Amygdala (tissue), 56 donors: ENCODE data around the gene LY86.

Experiments
- DNase-seq, 56 donors: peaks; one replicate each; lab custom pipeline; 2025; lab: John Stamatoyannopoulos, UW

The LY86 gene

DNA sequence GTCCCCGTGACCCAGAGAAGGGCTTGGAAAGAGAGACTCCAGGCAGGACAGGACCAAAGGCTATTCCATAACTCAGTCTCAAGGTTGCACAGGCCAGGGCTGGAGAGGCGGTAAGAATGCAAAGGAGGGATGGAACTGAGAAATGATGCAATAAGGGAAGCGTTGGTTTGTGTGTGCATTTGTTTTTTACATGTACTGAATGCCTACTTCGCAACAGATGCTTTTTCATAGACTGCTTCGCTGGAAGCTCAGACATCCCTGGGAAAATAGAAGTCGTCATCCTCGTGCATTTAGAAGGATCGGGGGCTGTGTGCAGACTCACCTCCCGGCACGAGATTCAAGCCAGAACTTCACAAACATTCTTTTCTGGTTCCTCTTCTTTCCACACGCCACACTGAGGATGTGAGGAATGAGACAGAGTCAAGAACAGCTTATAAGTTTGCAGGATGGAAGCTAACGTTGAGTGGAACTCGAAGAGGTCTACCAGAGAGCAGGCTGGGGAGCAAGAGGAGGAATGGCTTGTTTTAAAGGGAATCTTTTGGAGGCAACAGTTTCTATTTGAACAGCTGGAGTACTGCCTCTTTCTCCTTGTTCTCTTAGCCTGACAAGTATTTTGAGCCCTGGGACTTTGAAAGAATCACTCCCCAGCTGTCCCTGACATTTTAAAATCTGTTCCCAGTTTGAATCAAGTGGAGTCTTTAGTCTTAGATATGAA, 19.3 kb upstream of the LY86 start:
- DNase-seq, result no peak

DNA sequence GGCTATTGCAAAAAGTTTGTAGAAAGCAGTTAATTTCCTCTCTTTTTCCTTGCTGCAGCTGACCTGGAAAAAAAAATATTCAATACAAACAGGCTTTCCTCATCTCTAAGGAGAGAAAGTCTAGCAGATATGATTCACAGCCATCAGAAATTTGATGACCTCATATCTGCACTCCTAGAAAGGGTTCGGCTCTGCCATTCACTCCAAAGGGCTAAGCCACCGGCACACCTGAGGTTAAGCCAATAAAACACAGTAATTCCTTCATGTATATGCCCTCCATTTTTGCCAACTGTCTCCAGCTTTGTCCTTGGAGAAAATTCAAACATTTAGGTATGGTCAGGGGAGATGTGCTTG, 18.7 kb upstream of the LY86 start:
- DNase-seq, result no peak

DNA sequence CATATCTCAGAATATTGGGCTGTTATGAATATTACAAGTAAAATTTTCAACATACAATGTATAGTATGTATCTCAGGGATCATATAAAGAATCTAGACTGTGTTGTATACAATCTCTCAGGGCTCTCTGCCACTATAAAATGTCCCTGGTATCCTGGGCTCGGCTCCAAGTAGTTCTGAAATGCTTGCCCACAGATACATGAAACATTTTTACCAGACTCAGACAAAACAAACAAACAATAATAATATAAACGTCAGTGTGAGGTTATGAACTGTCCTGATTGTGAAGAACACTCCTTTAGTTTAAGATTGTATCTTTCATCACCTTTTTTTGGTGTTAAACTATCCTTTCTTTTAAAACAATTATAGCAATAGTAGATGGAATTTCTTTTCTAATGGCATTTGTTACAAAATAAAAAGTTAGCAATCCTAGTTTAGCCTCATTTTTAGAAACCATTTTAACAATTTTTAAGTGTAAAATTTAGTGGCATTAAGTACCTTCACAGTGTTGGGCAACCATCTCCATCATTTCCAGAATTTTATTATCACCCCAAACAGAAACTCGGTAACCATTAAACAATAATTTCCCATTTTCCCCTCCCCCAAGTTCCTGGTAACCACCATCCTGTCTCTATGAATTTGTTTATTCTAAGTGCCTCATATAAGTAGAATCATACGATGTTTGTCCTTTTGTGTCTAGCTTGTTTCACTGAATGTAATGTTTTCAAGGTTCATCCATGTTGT, 17.4 kb upstream of the LY86 start:
- DNase-seq, result no peak

DNA sequence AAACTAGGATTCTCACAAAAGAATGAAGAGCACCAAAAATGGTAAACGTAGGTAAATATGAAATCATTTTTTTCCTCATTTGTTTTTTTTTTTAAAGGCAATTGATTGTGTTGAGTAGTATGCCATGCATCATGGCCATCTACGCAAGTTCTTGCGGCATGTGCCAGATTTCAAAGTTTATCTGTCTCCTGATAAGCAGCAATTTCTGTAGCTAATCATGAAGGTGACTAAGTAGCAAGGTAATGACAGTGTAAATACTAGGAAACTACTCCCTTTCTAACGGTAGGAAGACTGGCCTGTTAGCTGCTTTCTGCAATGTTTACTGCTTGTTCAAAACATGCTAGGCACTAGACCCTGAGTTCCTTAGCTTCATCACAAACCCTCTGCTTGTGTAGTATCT, 13.4 kb upstream of the LY86 start:
- DNase-seq, result no peak

GRCh38 chr6:6577735-6578134, 10.8 kb upstream of the LY86 start:
- DNase-seq, result no peak

- no peak for DNase-seq
Observed at GRCh38 chr6:6579281-6579680, 9.2 kb upstream of the LY86 start.

DNA sequence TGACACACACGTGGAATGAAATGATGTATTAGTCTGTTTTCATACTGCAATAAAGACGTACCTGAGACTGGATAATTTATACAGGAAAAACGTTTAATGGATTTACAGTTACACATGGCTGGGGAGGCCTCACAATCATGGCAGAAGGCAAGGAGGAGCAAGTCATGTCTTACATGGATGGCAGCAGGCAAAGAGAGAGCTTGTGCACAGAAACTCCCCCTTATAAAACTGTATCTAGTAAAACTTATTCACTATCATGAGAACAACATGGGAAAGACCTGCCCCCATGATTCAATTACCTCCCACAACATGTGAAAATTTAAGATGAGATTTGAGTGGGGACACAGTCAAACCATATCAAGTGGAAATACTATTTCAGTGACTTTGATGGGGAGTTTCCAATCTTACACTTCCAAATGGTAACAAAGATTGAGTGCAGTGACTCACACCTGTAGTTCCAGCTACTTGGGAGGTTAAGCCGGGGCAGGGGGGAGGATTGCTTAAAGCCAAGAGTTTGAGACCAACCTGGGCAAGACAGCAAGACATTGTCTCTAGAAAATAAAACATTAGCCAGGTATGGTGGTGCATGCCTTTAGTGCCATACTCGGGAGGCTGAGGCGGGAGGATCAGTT, 8.2 kb upstream of the LY86 start:
- DNase-seq, result no peak

DNA sequence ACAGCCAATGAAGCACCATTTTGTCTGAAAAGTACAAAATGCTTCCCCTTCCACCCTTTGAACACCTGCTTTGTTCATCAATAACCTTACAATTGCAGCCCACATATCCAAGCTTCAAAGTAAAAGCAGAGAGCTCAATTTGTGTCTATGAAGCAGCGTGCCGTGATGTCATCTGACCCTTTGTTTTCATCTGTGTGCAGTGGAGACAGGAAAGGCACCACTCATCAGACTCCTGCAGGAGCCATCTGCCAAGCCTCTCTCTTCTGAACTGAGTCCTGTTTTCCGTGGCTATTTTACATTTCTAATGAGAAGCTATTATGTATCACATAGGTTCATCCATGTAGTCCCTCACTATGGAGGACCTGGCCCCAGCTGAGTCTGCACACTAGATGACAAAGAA, 7.5 kb upstream of the LY86 start:
- no peak for DNase-seq

DNA sequence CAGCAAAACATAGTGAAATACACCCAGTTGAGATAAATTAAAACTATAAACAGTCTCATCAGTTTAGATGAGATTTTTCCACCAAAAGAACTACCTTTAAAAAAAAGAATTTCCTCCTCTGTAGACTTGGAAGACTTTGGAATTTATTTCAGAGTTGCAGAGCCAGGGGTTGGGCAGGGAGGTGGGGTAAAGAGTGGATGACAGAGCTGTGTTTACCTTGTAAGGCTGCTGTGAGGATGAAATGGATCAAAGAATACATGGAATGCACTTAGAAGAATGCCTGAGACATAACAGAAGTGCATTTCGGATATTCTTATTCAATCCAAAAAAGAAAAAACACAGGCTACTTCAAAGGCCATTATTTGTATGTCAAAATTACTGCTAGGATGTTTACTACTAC, 6.4 kb upstream of the LY86 start:
- DNase-seq, result no peak

DNA sequence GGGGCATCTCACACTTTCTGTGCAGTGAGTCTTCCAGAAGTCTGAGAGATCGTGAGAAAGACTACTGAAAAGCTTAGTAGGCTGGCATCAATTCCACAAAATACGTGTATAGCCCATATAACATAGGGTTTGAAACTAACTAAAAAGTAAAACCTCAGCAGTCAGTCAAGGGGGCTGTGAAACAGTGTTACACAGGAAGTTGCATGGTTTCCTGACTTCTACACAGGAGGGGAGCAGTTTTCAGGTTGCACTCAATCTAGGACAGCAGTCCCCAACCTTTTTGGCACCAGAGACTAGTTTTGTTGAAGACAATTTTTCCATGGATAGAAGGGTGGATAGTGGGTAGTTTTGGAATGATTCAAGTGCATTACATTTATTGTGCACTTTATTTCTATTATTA, 4.7 kb upstream of the LY86 start:
- no peak for DNase-seq

DNA sequence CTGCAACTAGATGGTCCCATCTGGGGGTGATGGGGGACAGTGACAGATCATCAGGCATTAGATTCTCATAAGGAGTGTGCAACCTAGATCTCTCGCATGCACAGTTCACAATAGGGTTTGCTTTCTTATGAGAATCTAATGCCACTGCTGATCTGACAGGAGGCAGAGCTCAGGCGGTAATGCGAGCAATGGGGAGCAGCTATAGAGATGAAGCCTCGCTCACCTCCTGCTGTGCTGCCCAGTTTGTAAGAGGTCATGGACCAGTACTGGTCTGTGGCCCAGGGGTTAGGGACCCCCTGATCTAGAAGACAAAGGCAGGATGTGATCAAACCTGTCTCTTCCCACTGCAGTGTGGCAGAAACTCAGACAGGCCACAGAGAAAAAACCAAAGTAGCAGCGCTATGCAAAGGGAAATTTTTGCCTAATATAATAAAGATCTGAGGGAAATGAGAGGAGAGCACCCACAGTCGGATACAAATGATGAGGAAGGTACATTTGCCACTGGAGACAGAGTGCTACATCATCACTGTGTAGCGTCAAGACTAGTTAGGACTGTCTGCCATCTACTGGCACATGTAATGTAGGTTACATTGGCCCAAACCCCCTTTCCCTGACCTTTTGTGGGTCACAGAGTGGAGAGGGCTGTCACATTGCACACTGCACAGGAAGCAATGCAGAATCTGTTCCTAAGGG, 4.1 kb upstream of the LY86 start:
- no peak for DNase-seq

DNA sequence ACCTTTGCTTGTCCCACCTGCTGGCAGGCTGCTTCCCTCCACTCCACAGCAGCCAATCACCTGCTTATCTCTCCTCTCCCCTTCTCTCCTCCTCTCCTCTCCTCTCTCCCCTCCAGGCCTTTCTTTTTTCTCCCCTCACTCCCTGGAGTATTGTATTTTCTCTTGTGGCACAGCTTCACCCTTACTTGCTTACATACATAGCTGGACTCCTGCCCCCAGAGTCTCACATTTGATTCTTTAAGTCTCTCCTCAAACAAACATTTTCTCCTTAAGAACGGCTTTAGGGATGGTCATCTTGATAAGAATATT, 3.6 kb upstream of the LY86 start:
- DNase-seq, result no peak

- no peak for DNase-seq
Observed at GRCh38 chr6:6586167-6586566, 2.4 kb upstream of the LY86 start.

- no peak for DNase-seq
Observed at GRCh38 chr6:6586671-6587526, 1.6 kb upstream of the LY86 start.

- DNase-seq, result no peak
Observed at GRCh38 chr6:6587696-6588063, 840 bp upstream of the LY86 start.

- no peak for DNase-seq
Observed at GRCh38 chr6:6588924-6589709, 597 bp downstream of the LY86 start.

DNA sequence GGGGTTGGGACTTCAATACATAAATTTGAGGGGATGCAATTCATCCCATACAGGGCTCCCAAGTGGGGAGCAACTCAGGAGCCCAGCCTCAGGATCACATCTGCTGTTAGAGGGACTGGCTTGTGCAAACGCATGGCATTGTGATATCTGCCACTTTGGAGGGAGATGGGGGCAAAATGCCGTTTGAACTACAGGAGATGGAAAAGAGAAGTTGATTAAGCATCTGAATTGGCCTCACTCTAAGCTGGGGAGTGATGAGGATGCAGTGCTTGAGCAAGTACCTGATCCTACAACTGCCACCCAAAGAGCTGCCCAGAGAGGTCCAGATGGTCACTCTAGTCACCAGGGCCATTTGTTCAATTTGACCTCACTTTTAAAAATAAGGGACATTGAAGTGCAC, 2.0 kb downstream of the LY86 start:
- no peak for DNase-seq

DNA sequence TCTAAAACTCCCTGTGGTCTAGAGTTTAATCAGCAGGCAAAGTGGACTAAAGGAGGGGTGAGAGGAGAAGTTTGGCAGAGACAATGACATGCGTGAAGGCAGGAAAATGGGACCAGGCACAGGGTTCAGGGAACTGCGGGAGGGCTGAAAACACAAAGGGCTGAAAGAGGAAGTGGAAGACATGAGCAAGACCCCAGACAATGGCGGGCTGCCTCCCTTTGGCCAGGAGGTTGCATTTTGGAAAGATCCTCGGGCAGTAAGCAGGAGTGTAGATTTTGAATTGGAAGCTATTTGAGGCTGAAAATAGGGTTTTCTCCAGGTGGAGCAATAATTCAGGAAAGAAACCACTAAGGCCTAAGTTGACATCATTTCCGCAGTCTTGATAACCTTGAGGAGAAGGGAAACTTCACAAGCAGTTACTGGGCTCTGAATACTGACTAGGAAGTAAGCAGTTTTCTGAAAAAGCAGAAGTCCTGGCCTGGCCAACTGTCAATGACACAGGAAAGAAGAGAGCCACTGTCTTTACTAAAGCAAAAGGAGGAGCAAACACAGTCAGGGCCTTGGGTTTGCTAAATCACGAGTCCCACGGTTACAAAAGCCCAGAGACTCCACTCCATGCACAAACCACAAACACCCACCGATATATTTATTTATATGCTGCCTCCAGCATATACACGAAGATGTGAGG, 3.4 kb downstream of the LY86 start:
- peak in 7 of 56 donors; percentile 15 to 65 (median 35) for DNase-seq

DNA sequence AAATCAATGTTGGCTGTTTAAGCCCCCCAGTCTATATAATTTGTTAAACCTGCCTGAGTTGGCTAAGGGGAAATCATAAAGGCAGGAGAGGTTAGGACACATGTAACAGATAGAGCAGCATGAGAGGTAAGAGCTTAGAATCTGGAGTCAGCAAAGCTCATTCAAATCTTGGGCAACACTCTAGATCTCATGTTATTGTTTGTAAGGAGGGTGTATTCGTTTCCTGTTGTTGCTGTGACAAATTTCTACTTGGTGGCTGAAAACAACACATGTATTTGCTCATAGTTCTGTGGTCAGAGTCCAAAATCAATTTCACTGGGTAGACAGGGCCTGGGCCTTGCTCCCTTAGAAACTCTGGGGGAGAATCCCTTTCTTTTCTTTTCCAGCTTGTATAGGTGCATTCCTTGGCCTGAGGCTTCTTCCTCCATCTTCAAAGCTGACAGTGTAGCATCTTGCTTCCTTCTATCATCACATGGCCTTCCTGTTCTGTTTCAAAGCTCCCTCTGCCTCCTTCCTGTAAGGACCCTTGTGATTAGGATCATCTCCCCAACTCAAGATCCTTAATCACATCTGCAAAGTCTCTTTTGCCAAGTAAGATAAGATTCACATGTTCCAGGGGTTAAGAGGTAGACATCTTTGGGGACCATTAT, 4.4 kb downstream of the LY86 start:
- DNase-seq, result no peak
